ENCODE measurements around the gene PFDN6. TPM values are rescaled to one million over a fixed set of nuclear protein-coding genes. Genes with fewer than 3 reads are reported as not detected.

Gene PFDN6
- total and polyA plus RNA-seq, 9 of the 15 experiments (the other 6 are each of a cell fraction or from before 2014, with no cell fraction given) = 6.8 to 475 (median 216) TPM

- no peak for TF ChIP-seq HSF4 (CRISPR knock-in tag; IDR thresholded peaks at IDR 0.05; ENCODE audit: borderline replicate concordance)
- no peak for TF ChIP-seq PRPF4 (IDR thresholded peaks at IDR 0.05; ENCODE audit: insufficient read depth, low read depth, low read length, poor library complexity, severe bottlenecking)
- peak in 1 of 3 experiments; percentile 17; a peak in 1 of 6 replicates for TF ChIP-seq CTCF (IDR thresholded peaks at IDR 0.05 in 2 of 3, conservative IDR thresholded peaks at IDR 0.05 in 1 of 3; ENCODE audit: insufficient read depth in 2 of 3, low read depth in 1 of 3, low read length in 3 of 3)
- TF ChIP-seq BRD9 (IDR thresholded peaks at IDR 0.05; ENCODE audit: low read depth, partially characterized antibody) = peak; percentile 69
- TF ChIP-seq CBX8 (IDR thresholded peaks at IDR 0.05; ENCODE audit: borderline replicate concordance, extremely low read depth, low read depth, low read length, poor library complexity, severe bottlenecking) = no peak
- TF ChIP-seq PTRF (tag; IDR thresholded peaks at IDR 0.05) = no peak
- no peak for TF ChIP-seq KHSRP (IDR thresholded peaks at IDR 0.05)
- TF ChIP-seq MLLT1 (IDR thresholded peaks at IDR 0.05) = peak; percentile 59 to 89; a peak in 3 of 4 replicates
- TF ChIP-seq RBM17 (IDR thresholded peaks at IDR 0.05; ENCODE audit: borderline replicate concordance, low read depth, low read length) = no peak
- TF ChIP-seq PATZ1 (CRISPR knock-in tag; IDR thresholded peaks at IDR 0.05; ENCODE audit: borderline replicate concordance) = no peak
- TF ChIP-seq NR2F6 (CRISPR knock-in tag; IDR thresholded peaks at IDR 0.05) = no peak
- peak; percentile 87 for TF ChIP-seq PRDM10 (IDR thresholded peaks at IDR 0.05; ENCODE audit: partially characterized antibody)
- TF ChIP-seq ZBTB49 (CRISPR knock-in tag; IDR thresholded peaks at IDR 0.05; ENCODE audit: borderline replicate concordance) = no peak
- TF ChIP-seq ZKSCAN3 (CRISPR knock-in tag; IDR thresholded peaks at IDR 0.05) = no peak
Measured at GRCh38 chr6:33317669-33318425, 28.4 kb downstream of the PFDN6 start, which contains the start of gene ZBTB22 (continued).

Measured in K562 (cell line).